ENCODE measurements around the gene MAML2.

MAML2 gene

GRCh38 chr11:96338910-96339705 lies 3.9 kb downstream of the MAML2 start:
- peak; percentile 40 for DNase-seq

- DNase-seq, result peak; percentile 53
These were observed 5.2 kb downstream of the MAML2 start for GRCh38 chr11:96337541-96338431.

GRCh38 chr11:96335388-96335787 lies 7.6 kb downstream of the MAML2 start:
- peak; percentile 19 for DNase-seq

- DNase-seq, result no peak
These were observed 8.8 kb downstream of the MAML2 start for GRCh38 chr11:96334219-96334618.

GRCh38 chr11:96333191-96333719 lies 9.7 kb downstream of the MAML2 start:
- peak; percentile 90 for DNase-seq

- DNase-seq, result peak; percentile 19
These were observed 10.7 kb downstream of the MAML2 start for GRCh38 chr11:96332126-96332771.

GRCh38 chr11:96331699-96332116 lies 11.3 kb downstream of the MAML2 start:
- DNase-seq, result peak; percentile 51

- DNase-seq, result no peak
These were observed 12.5 kb downstream of the MAML2 start for GRCh38 chr11:96330511-96330859.

GRCh38 chr11:96329855-96330510 lies 13.0 kb downstream of the MAML2 start:
- DNase-seq, result peak; percentile 57

- no peak for DNase-seq
These were observed 13.6 kb downstream of the MAML2 start for GRCh38 chr11:96329419-96329818.

- DNase-seq, result peak; percentile 83
These were observed 14.5 kb downstream of the MAML2 start for GRCh38 chr11:96328395-96329010.

- no peak for DNase-seq
These were observed 16.0 kb downstream of the MAML2 start for GRCh38 chr11:96326959-96327358.

GRCh38 chr11:96324912-96325311 lies 18.1 kb downstream of the MAML2 start:
- DNase-seq, result peak; percentile 89

GRCh38 chr11:96323642-96323985 lies 19.4 kb downstream of the MAML2 start:
- DNase-seq, result no peak

GRCh38 chr11:96322775-96323641 lies 20.0 kb downstream of the MAML2 start:
- DNase-seq, result no peak

- no peak for DNase-seq
These were observed 21.9 kb downstream of the MAML2 start for GRCh38 chr11:96321091-96321490.

- no peak for DNase-seq
These were observed 22.9 kb downstream of the MAML2 start for GRCh38 chr11:96319898-96320656.

- no peak for DNase-seq
These were observed 24.1 kb downstream of the MAML2 start for GRCh38 chr11:96318850-96319249.

GRCh38 chr11:96318399-96318798 lies 24.6 kb downstream of the MAML2 start:
- no peak for DNase-seq

GRCh38 chr11:96317985-96318384 lies 25.0 kb downstream of the MAML2 start:
- no peak for DNase-seq

All from fibroblast of skin of right quadriceps (primary cell).